Ectodermal cell (in vitro differentiated cells): ENCODE measurements around the gene IQGAP2.

Experiments
- H3K27ac ChIP-seq: 2 replicates; pipeline ENCODE4 v1.7.0; 2013; ENCODE audit warnings: mild to moderate bottlenecking, low read depth, low read length; ENCODE audit not compliant: insufficient read depth, poor library complexity, severe bottlenecking
- H3K27me3 ChIP-seq: 2 replicates; pipeline ENCODE4 v1.7.0; 2013; ENCODE audit warnings: mild to moderate bottlenecking, low read length; ENCODE audit not compliant: insufficient read depth, control insufficient read depth, poor library complexity, severe bottlenecking
- H3K36me3 ChIP-seq: one replicate; pipeline ENCODE4 v1.7.0; 2013; ENCODE audit warnings: low read length; ENCODE audit not compliant: control insufficient read depth, insufficient read depth
- H3K4me1 ChIP-seq: one replicate; pipeline ENCODE4 v1.7.0; 2013; ENCODE audit warnings: low read length; ENCODE audit not compliant: control insufficient read depth, insufficient read depth
- H3K4me3 ChIP-seq: 2 replicates; pipeline ENCODE4 v1.7.0; 2013; ENCODE audit warnings: low read depth, low read length, control low read depth; ENCODE audit not compliant: insufficient read depth
- H3K9me3 ChIP-seq: 2 replicates; pipeline ENCODE4 v1.7.0; 2013; ENCODE audit warnings: mild to moderate bottlenecking, low read length, moderate library complexity; ENCODE audit not compliant: control insufficient read depth
- WGBS, 2 experiments: methylation state at CpG; one replicate each; pipeline ENCODE4 v1.1.7; 2013; ENCODE audit warnings: missing lambda C conversion rate in 2 of 2; 5-methylcytosine and 5-hydroxymethylcytosine counted together

Gene IQGAP2

GRCh38 chr5:76384705-76385104, 18.4 kb upstream of the IQGAP2 start:
- Histone ChIP-seq H3K9me3 (no peaks in the 10 kb centered on the region), H3K27ac (no peak overlapping the region), H3K4me3 (no peak overlapping the region), H3K36me3 (no peaks in the 10 kb centered on the region), H3K4me1 (peaks cover 16% of the 10 kb centered on the region), H3K27me3 (no peaks in the 10 kb centered on the region)
- WGBS, 2 experiments: 89 to 91% methylated on average over 3 of the region's 3 CpGs

- Histone ChIP-seq H3K4me1 (peaks cover 18% of the 10 kb centered on the region), H3K27ac (no peak overlapping the region), H3K36me3 (no peaks in the 10 kb centered on the region), H3K27me3 (no peaks in the 10 kb centered on the region), H3K9me3 (no peaks in the 10 kb centered on the region), H3K4me3 (no peak overlapping the region)
- WGBS, 2 experiments: 90 to 94% methylated on average over 5 of the region's 5 CpGs
Measured at GRCh38 chr5:76385540-76385939, 17.5 kb upstream of the IQGAP2 start.

GRCh38 chr5:76386360-76386759, 16.7 kb upstream of the IQGAP2 start:
- H3K36me3 ChIP-seq: no peaks in the 10 kb centered on the region
- no peaks in the 10 kb centered on the region for H3K9me3 ChIP-seq
- H3K27ac ChIP-seq: no peak overlapping the region
- peaks cover 21% of the 10 kb centered on the region for H3K4me1 ChIP-seq
- H3K4me3 ChIP-seq: no peak overlapping the region
- no peaks in the 10 kb centered on the region for H3K27me3 ChIP-seq
- 89 to 91% methylated on average over 5 of the region's 5 CpGs for WGBS, 2 experiments

- WGBS, 2 experiments: no CpG with 5 or more reads among the region's 1 CpG
- H3K4me1 ChIP-seq: peaks cover 21% of the 10 kb centered on the region
Measured at GRCh38 chr5:76388236-76388635, 14.8 kb upstream of the IQGAP2 start.

GRCh38 chr5:76388791-76389512, 14.1 kb upstream of the IQGAP2 start:
- 84 to 87% methylated on average over 11 of the region's 11 CpGs for WGBS, 2 experiments
- peaks cover 19% of the 10 kb centered on the region for H3K4me1 ChIP-seq
- no peaks in the 10 kb centered on the region for H3K27me3 ChIP-seq
- H3K4me3 ChIP-seq: no peak overlapping the region
- no peaks in the 10 kb centered on the region for H3K9me3 ChIP-seq
- no peaks in the 10 kb centered on the region for H3K36me3 ChIP-seq
- H3K27ac ChIP-seq: no peak overlapping the region

More at GRCh38 chr5:76388236-76388635, 14.8 kb upstream of the IQGAP2 start:
- no peaks in the 10 kb centered on the region for H3K36me3 ChIP-seq
- no peaks in the 10 kb centered on the region for H3K9me3 ChIP-seq
- no peak overlapping the region for H3K27ac ChIP-seq
- H3K4me3 ChIP-seq: no peak overlapping the region
- H3K27me3 ChIP-seq: no peaks in the 10 kb centered on the region

GRCh38 chr5:76389513-76390154, 13.5 kb upstream of the IQGAP2 start:
- no peaks in the 10 kb centered on the region for H3K9me3 ChIP-seq
- no peak overlapping the region for H3K4me3 ChIP-seq
- H3K27ac ChIP-seq: no peak overlapping the region
- H3K4me1 ChIP-seq: peaks cover 12% of the 10 kb centered on the region
- H3K36me3 ChIP-seq: no peaks in the 10 kb centered on the region
- 92 to 93% methylated on average over 13 of the region's 13 CpGs for WGBS, 2 experiments
- H3K27me3 ChIP-seq: no peaks in the 10 kb centered on the region

GRCh38 chr5:76391014-76391413, 12.1 kb upstream of the IQGAP2 start:
- H3K36me3 ChIP-seq: no peaks in the 10 kb centered on the region
- H3K4me3 ChIP-seq: no peak overlapping the region
- no peaks in the 10 kb centered on the region for H3K9me3 ChIP-seq
- H3K27me3 ChIP-seq: no peaks in the 10 kb centered on the region
- 91 to 93% methylated on average over 9 of the region's 9 CpGs for WGBS, 2 experiments
- H3K27ac ChIP-seq: no peak overlapping the region
- H3K4me1 ChIP-seq: peaks cover 10% of the 10 kb centered on the region

GRCh38 chr5:76393035-76393680, 9.9 kb upstream of the IQGAP2 start:
- peaks cover 10% of the 10 kb centered on the region for H3K4me1 ChIP-seq
- 73 to 80% methylated on average over 4 to 5 of the region's 5 CpGs for WGBS, 2 experiments
- H3K27me3 ChIP-seq: no peaks in the 10 kb centered on the region
- no peaks in the 10 kb centered on the region for H3K9me3 ChIP-seq
- no peak overlapping the region for H3K27ac ChIP-seq
- H3K4me3 ChIP-seq: no peak overlapping the region
- H3K36me3 ChIP-seq: no peaks in the 10 kb centered on the region

GRCh38 chr5:76397200-76397599, 5.9 kb upstream of the IQGAP2 start:
- 93 to 96% methylated on average over 2 of the region's 2 CpGs for WGBS, 2 experiments
- no peaks in the 10 kb centered on the region for H3K4me1 ChIP-seq
- H3K27ac ChIP-seq: no peak overlapping the region
- H3K4me3 ChIP-seq: no peak overlapping the region
- no peaks in the 10 kb centered on the region for H3K36me3 ChIP-seq
- H3K9me3 ChIP-seq: no peaks in the 10 kb centered on the region
- no peaks in the 10 kb centered on the region for H3K27me3 ChIP-seq

GRCh38 chr5:76399268-76399667, 3.8 kb upstream of the IQGAP2 start:
- WGBS, 2 experiments: 98 to 100% methylated on average over 2 of the region's 2 CpGs
- peaks cover 4% of the 10 kb centered on the region for H3K27me3 ChIP-seq

More at GRCh38 chr5:76399268-76399667, 3.8 kb upstream of the IQGAP2 start:
- Histone ChIP-seq H3K4me3 (no peak overlapping the region), H3K4me1 (no peaks in the 10 kb centered on the region), H3K27ac (no peak overlapping the region), H3K9me3 (no peaks in the 10 kb centered on the region), H3K36me3 (no peaks in the 10 kb centered on the region)
